Activated CD8-positive, alpha-beta T cell treated with anti-CD3 and anti-CD28 coated beads, Interleukin-2, amount 10 ng/mL, durations not matched to agents 7 days and 5 days (primary cell): ENCODE measurements around the gene SUN1. TPM values are rescaled to one million over a fixed set of nuclear protein-coding genes. Genes with fewer than 3 reads are reported as not detected.

Experiments used
- ATAC-seq: fragments of 150-1000 bp; cut with Tn5 transposase; one replicate; pipeline ENCODE4 v1.10.0; 2021; ENCODE audit warnings: moderate library complexity
- CTCF ChIA-PET: fragments of 350-600 bp; sonication (Branson Sonifier 250); formaldehyde crosslinking; loops from one replicate; lab custom pipeline; 2021; ENCODE audit warnings: antibody characterized with exemption; lab: Charles Lee
- POLR2A ChIA-PET: fragments of 350-600 bp; sonication (Branson Sonifier 250); formaldehyde crosslinking; loops from one replicate; lab custom pipeline; 2021; ENCODE audit warnings: antibody characterized with exemption; lab: Charles Lee
- DNase-seq: peaks from one replicate; pipeline ENCODE4 v3.0.0-alpha.2; 2020
- H3K27ac Mint-ChIP-seq: one replicate; pipeline ENCODE4 v1.8.0; 2021; ENCODE audit warnings: mild to moderate bottlenecking, mixed read lengths
- H3K27me3 Mint-ChIP-seq: one replicate; pipeline ENCODE4 v1.8.0; 2021; ENCODE audit warnings: low read depth, mixed read lengths
- H3K36me3 Mint-ChIP-seq: one replicate; pipeline ENCODE4 v1.8.0; 2021; ENCODE audit warnings: low read depth, mixed read lengths
- H3K4me1 Mint-ChIP-seq: one replicate; pipeline ENCODE4 v1.8.0; 2021; ENCODE audit warnings: low read depth, mixed read lengths
- H3K4me3 Mint-ChIP-seq: one replicate; pipeline ENCODE4 v1.8.0; 2021; ENCODE audit warnings: mild to moderate bottlenecking, mixed read lengths
- H3K9me3 Mint-ChIP-seq: one replicate; pipeline ENCODE4 v1.8.0; 2022; ENCODE audit warnings: mixed read lengths; ENCODE audit not compliant: insufficient read depth
- total RNA-seq, 2 experiments: library from RNA; stranded (reverse); gene quantifications; one replicate each; pipeline ENCODE4 v1.2.3, GENCODE V29; 2021

The SUN1 gene, protein sequence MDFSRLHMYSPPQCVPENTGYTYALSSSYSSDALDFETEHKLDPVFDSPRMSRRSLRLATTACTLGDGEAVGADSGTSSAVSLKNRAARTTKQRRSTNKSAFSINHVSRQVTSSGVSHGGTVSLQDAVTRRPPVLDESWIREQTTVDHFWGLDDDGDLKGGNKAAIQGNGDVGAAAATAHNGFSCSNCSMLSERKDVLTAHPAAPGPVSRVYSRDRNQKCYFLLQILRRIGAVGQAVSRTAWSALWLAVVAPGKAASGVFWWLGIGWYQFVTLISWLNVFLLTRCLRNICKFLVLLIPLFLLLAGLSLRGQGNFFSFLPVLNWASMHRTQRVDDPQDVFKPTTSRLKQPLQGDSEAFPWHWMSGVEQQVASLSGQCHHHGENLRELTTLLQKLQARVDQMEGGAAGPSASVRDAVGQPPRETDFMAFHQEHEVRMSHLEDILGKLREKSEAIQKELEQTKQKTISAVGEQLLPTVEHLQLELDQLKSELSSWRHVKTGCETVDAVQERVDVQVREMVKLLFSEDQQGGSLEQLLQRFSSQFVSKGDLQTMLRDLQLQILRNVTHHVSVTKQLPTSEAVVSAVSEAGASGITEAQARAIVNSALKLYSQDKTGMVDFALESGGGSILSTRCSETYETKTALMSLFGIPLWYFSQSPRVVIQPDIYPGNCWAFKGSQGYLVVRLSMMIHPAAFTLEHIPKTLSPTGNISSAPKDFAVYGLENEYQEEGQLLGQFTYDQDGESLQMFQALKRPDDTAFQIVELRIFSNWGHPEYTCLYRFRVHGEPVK
- 10 to 100 TPM; 38.4 to 39.7 TPM for total RNA-seq

DNA sequence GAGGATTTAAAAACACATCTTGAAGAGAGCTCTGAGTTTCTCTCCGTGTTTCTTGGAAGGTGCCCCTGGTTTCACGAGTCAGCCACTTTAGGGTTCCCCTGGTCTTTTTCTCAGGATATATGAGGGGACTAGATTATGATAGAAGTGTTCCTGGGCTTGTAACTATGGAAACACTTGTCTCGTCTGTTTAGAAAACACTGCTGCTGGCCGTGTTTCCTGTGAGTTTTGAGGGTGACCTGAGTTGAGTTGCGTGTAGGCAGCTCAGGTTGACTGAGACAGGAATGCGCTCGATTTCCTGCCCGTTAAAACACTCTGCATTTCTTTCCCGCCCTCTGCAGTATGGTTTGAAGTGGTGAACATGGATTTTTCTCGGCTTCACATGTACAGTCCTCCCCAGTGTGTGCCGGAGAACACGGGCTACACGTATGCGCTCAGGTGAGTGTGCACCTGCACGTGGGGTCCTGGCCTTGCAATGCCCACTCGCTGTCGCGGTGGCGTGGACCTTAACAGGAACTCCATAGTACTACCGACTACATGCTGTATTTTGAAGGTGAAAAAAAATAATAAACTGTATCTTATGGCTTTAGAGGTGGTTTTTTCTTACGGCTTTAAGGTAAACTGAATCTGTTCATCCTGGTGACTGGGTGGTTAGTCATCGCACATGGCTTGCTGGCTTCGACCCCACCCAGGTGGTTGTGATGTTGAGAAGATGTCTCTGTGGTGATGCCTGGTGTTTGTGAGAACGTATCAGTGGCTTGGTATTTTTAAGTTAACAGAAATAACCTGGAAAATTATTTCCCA, at the start of gene SUN1:
TSS of gene SUN1 (plus strand) at position 310 of the 801 bp plus-strand sequence. CDS start at position 359, 49 bp downstream.
- Mint-ChIP-seq H3K9me3 (no peaks in the 10 kb centered on the region), H3K4me3 (peak within 1 kb of the TSS; percentile 48), H3K4me1 (peaks cover 44% of the 10 kb centered on the region), H3K27ac (peak within 1 kb of the TSS; percentile 82), H3K36me3 (peaks cover 9% of the 10 kb centered on the region), H3K27me3 (no peaks in the 10 kb centered on the region)
- ATAC-seq (peak; percentile 77), DNase-seq (peak; percentile 69)
- ChIA-PET POLR2A (interaction anchor here (0.9 to 2.0 kb wide), 4 partner anchors 8 to 20 kb away, joined by 4 to 9 read pairs (median 8); no protein-coding TSS in a partner anchor), CTCF (interaction anchor here (0.8 to 2.1 kb wide), 5 partner anchors 13 to 473 kb away, joined by 3 to 24 read pairs (median 6); no protein-coding TSS in a partner anchor)

DNA sequence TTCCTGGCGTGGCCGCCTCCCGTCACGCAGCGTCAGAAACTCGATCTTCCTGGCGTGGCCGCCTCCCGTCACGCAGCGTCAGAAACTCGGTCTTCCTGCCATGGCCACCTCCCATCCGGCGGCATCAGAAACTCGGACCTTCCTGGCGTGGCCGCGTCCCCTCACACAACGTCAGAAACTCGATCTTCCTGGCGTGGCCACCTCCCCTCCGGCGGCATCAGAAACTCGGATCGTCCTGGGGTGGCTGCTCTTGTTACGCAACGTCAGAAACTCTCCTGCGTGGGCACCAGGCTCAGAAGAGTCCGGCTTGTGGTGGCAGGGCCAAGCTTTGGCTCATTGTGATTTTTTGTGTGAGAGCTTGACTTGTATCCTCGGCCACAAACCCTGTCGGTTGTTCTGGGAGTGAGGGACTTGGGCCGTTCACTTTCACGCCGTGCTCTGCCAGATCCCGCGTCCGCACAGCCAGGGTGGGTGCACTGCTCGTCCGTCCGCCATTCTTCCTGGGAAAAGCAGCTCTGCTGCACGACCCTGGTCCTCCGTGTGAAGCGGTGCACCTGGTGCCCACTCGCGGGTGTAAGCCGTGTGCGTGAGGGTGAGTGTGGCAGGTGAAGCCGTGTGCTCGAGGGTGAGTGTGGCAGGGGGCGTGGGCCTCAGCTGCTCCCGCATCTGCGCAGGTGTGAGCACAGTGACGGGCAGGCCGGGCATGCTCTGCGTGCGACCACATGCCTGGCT, 49.4 kb upstream of the SUN1 start:
- peaks cover 5% of the 10 kb centered on the region for H3K4me1 Mint-ChIP-seq
- peaks cover 29% of the 10 kb centered on the region for H3K36me3 Mint-ChIP-seq

GRCh38 chr7:783556-784490, 48.5 kb upstream of the SUN1 start:
- ATAC-seq, result no peak
- Mint-ChIP-seq H3K4me3 (no peak overlapping the region), H3K9me3 (no peaks in the 10 kb centered on the region), H3K36me3 (peaks cover 32% of the 10 kb centered on the region), H3K4me1 (peaks cover 5% of the 10 kb centered on the region), H3K27me3 (no peaks in the 10 kb centered on the region), H3K27ac (no peak overlapping the region)
- POLR2A ChIA-PET, result no interaction called here
- no peak for DNase-seq
- CTCF ChIA-PET, result interaction anchor here (1.7 kb wide), 1 partner anchor 90 kb away, joined by 7 read pairs; no protein-coding TSS in a partner anchor

More for the DNA sequence above, 49.4 kb upstream of the SUN1 start:
- ATAC-seq, result no peak
- no peak for DNase-seq
- H3K27ac Mint-ChIP-seq, result no peak overlapping the region
- ChIA-PET CTCF (interaction anchor here (1.7 kb wide), 1 partner anchor 91 kb away, joined by 7 read pairs; no protein-coding TSS in a partner anchor), POLR2A (no interaction called here)
- H3K4me3 Mint-ChIP-seq, result no peak overlapping the region
- no peaks in the 10 kb centered on the region for H3K27me3 Mint-ChIP-seq
- no peaks in the 10 kb centered on the region for H3K9me3 Mint-ChIP-seq

DNA sequence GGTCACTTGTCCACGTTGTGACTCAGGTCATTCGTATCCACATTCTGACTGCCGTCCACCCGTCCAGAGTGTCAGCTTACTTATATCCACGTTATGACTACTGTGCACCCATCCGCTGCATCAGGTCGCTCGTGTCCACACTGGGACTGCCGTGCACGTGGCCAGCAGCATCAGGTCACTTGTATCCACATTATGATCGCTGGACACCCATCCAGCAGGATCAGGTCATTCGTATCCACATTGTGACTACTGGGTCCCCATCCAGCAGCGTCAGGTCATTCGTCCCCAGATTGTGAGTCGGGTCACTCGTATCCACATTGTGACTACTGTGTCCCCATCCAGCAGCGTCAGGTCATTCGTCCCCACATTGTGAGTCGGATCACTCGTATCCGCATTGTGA, 47.3 kb upstream of the SUN1 start:
- peaks cover 5% of the 10 kb centered on the region for H3K4me1 Mint-ChIP-seq
- H3K4me3 Mint-ChIP-seq, result no peak overlapping the region
- DNase-seq, result no peak
- H3K27me3 Mint-ChIP-seq, result no peaks in the 10 kb centered on the region
- H3K36me3 Mint-ChIP-seq, result peaks cover 41% of the 10 kb centered on the region
- CTCF ChIA-PET, result interaction anchor here (0.9 kb wide), 1 partner anchor 88 kb away, joined by 3 read pairs; no protein-coding TSS in a partner anchor
- peaks cover 6% of the 10 kb centered on the region for H3K9me3 Mint-ChIP-seq
- ATAC-seq, result no peak
- POLR2A ChIA-PET, result no interaction called here
- H3K27ac Mint-ChIP-seq, result no peak overlapping the region

GRCh38 chr7:785416-785815, 46.9 kb upstream of the SUN1 start:
- H3K27me3 Mint-ChIP-seq, result no peaks in the 10 kb centered on the region
- ChIA-PET CTCF (interaction anchor here (0.9 kb wide), 1 partner anchor 87 kb away, joined by 3 read pairs; no protein-coding TSS in a partner anchor), POLR2A (no interaction called here)
- peaks cover 6% of the 10 kb centered on the region for H3K9me3 Mint-ChIP-seq
- H3K4me3 Mint-ChIP-seq, result no peak overlapping the region
- H3K27ac Mint-ChIP-seq, result no peak overlapping the region
- DNase-seq, result no peak
- no peak for ATAC-seq
- peaks cover 41% of the 10 kb centered on the region for H3K36me3 Mint-ChIP-seq
- H3K4me1 Mint-ChIP-seq, result peaks cover 5% of the 10 kb centered on the region

- DNase-seq (peak; percentile 69), ATAC-seq (peak; percentile 78)
- peaks cover 5% of the 10 kb centered on the region for H3K4me1 Mint-ChIP-seq
- H3K36me3 Mint-ChIP-seq, result peaks cover 36% of the 10 kb centered on the region
- ChIA-PET CTCF (interaction anchor here (0.6 to 2.0 kb wide), 8 partner anchors 11 to 470 kb away, joined by 3 to 8 read pairs (median 4); partner anchors contain the start of gene SUN1), POLR2A (no interaction called here)
- H3K27me3 Mint-ChIP-seq, result no peaks in the 10 kb centered on the region
- peaks cover 6% of the 10 kb centered on the region for H3K9me3 Mint-ChIP-seq
- no peak overlapping the region for H3K27ac Mint-ChIP-seq
- H3K4me3 Mint-ChIP-seq, result no peak overlapping the region
Measured at GRCh38 chr7:786472-787255, 45.6 kb upstream of the SUN1 start.

- POLR2A ChIA-PET, result no interaction called here
- CTCF ChIA-PET, result interaction anchor here (1.4 to 4.3 kb wide), 3 partner anchors 26 to 88 kb away, joined by 3 to 33 read pairs (median 8); no protein-coding TSS in a partner anchor
- ATAC-seq, result no peak
- peaks cover 6% of the 10 kb centered on the region for H3K9me3 Mint-ChIP-seq
- no peak for DNase-seq
- no peak overlapping the region for H3K4me3 Mint-ChIP-seq
- H3K36me3 Mint-ChIP-seq, result peaks cover 28% of the 10 kb centered on the region
- H3K27ac Mint-ChIP-seq, result no peak overlapping the region
- peaks cover 5% of the 10 kb centered on the region for H3K4me1 Mint-ChIP-seq
- no peaks in the 10 kb centered on the region for H3K27me3 Mint-ChIP-seq
Measured at GRCh38 chr7:787332-788240, 44.7 kb upstream of the SUN1 start.

DNA sequence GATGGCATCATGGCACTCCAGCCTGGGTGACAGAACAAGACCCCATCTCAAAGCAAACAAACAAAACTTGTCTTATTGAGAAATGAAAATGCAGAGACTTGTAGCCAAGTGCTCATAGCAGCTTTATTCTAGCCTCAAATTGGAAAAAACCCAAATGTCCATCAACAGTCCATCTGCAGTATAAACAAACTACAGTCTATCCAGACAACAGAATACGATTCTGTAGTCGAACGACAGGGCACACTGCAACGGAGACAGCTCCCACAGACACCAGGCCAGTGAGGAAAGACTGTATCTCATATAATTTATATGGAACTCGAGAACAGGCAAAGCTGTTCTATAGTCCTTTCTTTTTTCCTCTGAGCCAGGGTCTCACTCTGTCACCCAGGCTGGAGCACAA, 40.8 kb upstream of the SUN1 start:
- ATAC-seq (no peak), DNase-seq (no peak)
- Mint-ChIP-seq H3K4me1 (no peaks in the 10 kb centered on the region), H3K36me3 (peaks cover 13% of the 10 kb centered on the region), H3K9me3 (peaks cover 6% of the 10 kb centered on the region), H3K27ac (no peak overlapping the region), H3K27me3 (no peaks in the 10 kb centered on the region), H3K4me3 (no peak overlapping the region)
- ChIA-PET CTCF (interaction anchor here (4.3 kb wide), 1 partner anchor 81 kb away, joined by 33 read pairs; no protein-coding TSS in a partner anchor), POLR2A (no interaction called here)

- ChIA-PET POLR2A (no interaction called here), CTCF (no interaction called here)
- no peaks in the 10 kb centered on the region for H3K27me3 Mint-ChIP-seq
- peaks cover 3% of the 10 kb centered on the region for H3K9me3 Mint-ChIP-seq
- H3K27ac Mint-ChIP-seq, result no peak overlapping the region
- DNase-seq (no peak), ATAC-seq (no peak)
- no peaks in the 10 kb centered on the region for H3K4me1 Mint-ChIP-seq
- no peak overlapping the region for H3K4me3 Mint-ChIP-seq
- H3K36me3 Mint-ChIP-seq, result peaks cover 5% of the 10 kb centered on the region
Measured at GRCh38 chr7:794207-794606, 38.1 kb upstream of the SUN1 start.
